NB4 (cell line): Measurements from ENCODE around the gene TMEM204.

Source experiments
- CTCF ChIP-seq: IDR thresholded peaks from one replicate; pipeline ENCODE4 v1.5.1; 2012; ENCODE audit warnings: low read depth, low read length
- MYC ChIP-seq: IDR thresholded peaks from 2 replicates; pipeline ENCODE4 v1.6.1; 2011; ENCODE audit warnings: low read depth, low read length
- POLR2A ChIP-seq: IDR thresholded peaks from 2 replicates; pipeline ENCODE4 v1.6.1; 2011; ENCODE audit warnings: mild to moderate bottlenecking; ENCODE audit not compliant: insufficient read length; ENCODE audit errors: extremely low read depth

- TF ChIP-seq MYC (no peak), CTCF (no peak), POLR2A (no peak)
Measured at GRCh38 chr16:1548727-1549126, 15.3 kb downstream of the TMEM204 start.
